PC-9 (cell line): ENCODE results near the gene C17orf58. TPM values are rescaled to one million over a fixed set of nuclear protein-coding genes. Genes with fewer than 3 reads are reported as not detected.
"Not testable (repeated sequence)": the region's sequence is repeated elsewhere in the genome, so short reads cannot be mapped to it uniquely, and the experiment has no call there.

Experiments
- BruUV-seq: library from RNA; stranded (reverse); fragments of 400-500 nt; replicated peaks from 2 replicates; lab custom pipeline; 2021; lab: Mats Ljungman, UMichigan
- CTCF ChIA-PET: fragments of 300-600 bp; sonication (Branson Sonifier 250); formaldehyde crosslinking; loops from one replicate; lab custom pipeline; 2022; ENCODE audit warnings: antibody characterized with exemption; lab: Charles Lee
- POLR2A ChIA-PET: fragments of 300-600 bp; sonication (Branson Sonifier 250); formaldehyde crosslinking; loops from one replicate; lab custom pipeline; 2022; ENCODE audit warnings: antibody characterized with exemption; ENCODE audit not compliant: unreplicated experiment; lab: Charles Lee
- DNase-seq, 2 experiments: peaks; one replicate each; pipeline versions ENCODE4 v3.0.0 to v3.0.0-alpha.2; 2015 to 2022; ENCODE audit warnings: mixed read lengths in 1 of 2
- H2AFZ ChIP-seq: fragments of 200-600 bp; sonication (generic); 2 replicates; pipeline ENCODE4 v1.8.1; 2017; ENCODE audit warnings: antibody characterized with exemption
- H3F3A ChIP-seq: fragments of 200-600 bp; sonication (generic); 2 replicates; pipeline ENCODE4 v1.8.1; 2017; ENCODE audit warnings: antibody characterized with exemption, mild to moderate bottlenecking, low read depth; ENCODE audit not compliant: insufficient read depth
- H3K27ac ChIP-seq: fragments of 200-600 bp; sonication (generic); 2 replicates; pipeline ENCODE4 v1.6.1; 2016; ENCODE audit warnings: mixed run types
- H3K27me3 ChIP-seq: fragments of 200-600 bp; sonication (generic); 2 replicates; pipeline ENCODE4 v1.6.1; 2016; ENCODE audit warnings: low read depth, mixed run types; ENCODE audit not compliant: insufficient read depth
- H3K36me3 ChIP-seq: fragments of 200-600 bp; sonication (generic); 2 replicates; pipeline ENCODE4 v1.6.1; 2016; ENCODE audit warnings: low read depth, mixed run types
- H3K4me1 ChIP-seq: fragments of 200-600 bp; sonication (generic); replicated peaks from 2 replicates; pipeline ENCODE4 v1.6.1; 2016; ENCODE audit warnings: mixed run types; ENCODE audit not compliant: insufficient read depth
- H3K4me2 ChIP-seq: fragments of 200-600 bp; sonication (generic); 2 replicates; pipeline ENCODE4 v1.6.1; 2017; ENCODE audit warnings: mixed run types
- H3K4me3 ChIP-seq: fragments of 200-600 bp; sonication (generic); 2 replicates; pipeline ENCODE4 v1.6.1; 2016; ENCODE audit warnings: mixed run types
- H3K79me2 ChIP-seq: fragments of 200-600 bp; sonication (generic); 2 replicates; pipeline ENCODE4 v1.6.1; 2017; ENCODE audit warnings: low read depth, mixed run types
- H3K9me2 ChIP-seq: fragments of 200-600 bp; sonication (generic); 2 replicates; pipeline ENCODE4 v1.8.1; 2017; ENCODE audit warnings: mild to moderate bottlenecking; ENCODE audit not compliant: insufficient read depth
- H3K9me3 ChIP-seq: fragments of 200-600 bp; sonication (generic); 2 replicates; pipeline ENCODE4 v1.8.1; 2016; ENCODE audit warnings: low read depth; ENCODE audit not compliant: insufficient read depth
- H4K20me1 ChIP-seq: fragments of 200-600 bp; sonication (generic); 2 replicates; pipeline ENCODE4 v1.8.1; 2017; ENCODE audit not compliant: insufficient read depth
- CTCF ChIP-seq: fragments of 200-600 bp; sonication (generic); conservative IDR thresholded peaks from 2 replicates; pipeline ENCODE4 v1.6.1; 2017; ENCODE audit warnings: mixed run types, antibody characterized with exemption, mild to moderate bottlenecking, moderate library complexity
- EZH2 ChIP-seq: fragments of 200-600 bp; sonication (generic); IDR thresholded peaks from 2 replicates; pipeline ENCODE4 v1.8.0; 2017; ENCODE audit warnings: antibody characterized with exemption, low read depth
- intact Hi-C: fragments of 100-400 bp; cut with micrococcal nuclease; formaldehyde crosslinking; loops from one replicate; pipeline ENCODE4 v1.10.0; 2022; ENCODE audit not compliant: unreplicated experiment
- total RNA-seq: library from RNA; stranded (reverse); gene quantifications from 2 replicates; pipeline ENCODE4 v1.2.3, GENCODE V29; 2021

The C17orf58 gene
- total RNA-seq, 1 experiment from 2014 or later = 14.5 TPM

GRCh38 chr17:67980456-67980855 lies 15.8 kb downstream of the C17orf58 start:
- ChIA-PET POLR2A (no interaction called here), CTCF (no interaction called here)
- TF ChIP-seq EZH2 (no peak), CTCF (no peak)
- Histone ChIP-seq H4K20me1 (no peaks in the 10 kb centered on the region), H3K9me2 (no peaks in the 10 kb centered on the region), H3K4me3 (no peak overlapping the region), H3K9me3 (no peaks in the 10 kb centered on the region), H3K27me3 (no peaks in the 10 kb centered on the region), H3K27ac (no peak overlapping the region), H3K4me2 (no peak overlapping the region), H3K36me3 (no peaks in the 10 kb centered on the region), H3K79me2 (no peaks in the 10 kb centered on the region), H3F3A (no peaks in the 10 kb centered on the region; the same call in none of the 2 replicates), H2AFZ (no peak overlapping the region), H3K4me1 (no peaks in the 10 kb centered on the region)
- DNase-seq = no peak
- BruUV-seq = no TSS peak
- intact Hi-C loops = no loop called here

DNA sequence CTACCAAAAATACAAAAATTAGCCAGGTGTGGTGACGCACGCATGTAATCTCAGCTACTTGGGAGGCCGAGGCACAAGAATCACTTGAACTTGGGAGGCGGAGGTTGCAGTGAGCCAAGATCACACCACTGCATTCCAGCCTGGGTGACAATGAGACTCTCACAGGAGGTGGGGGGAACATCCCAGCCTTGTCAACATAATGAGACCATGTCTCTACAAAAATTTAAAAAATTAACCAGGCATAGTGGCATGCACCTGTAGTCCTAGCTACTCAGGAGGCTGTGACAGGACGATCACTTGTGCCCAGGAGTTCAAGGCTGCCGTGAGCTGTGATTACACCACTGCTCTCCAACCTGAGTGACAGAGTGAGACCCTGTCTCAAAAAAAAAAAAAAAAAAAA lies 20.0 kb downstream of the C17orf58 start:
- H4K20me1 ChIP-seq, BruUV-seq, H3K27ac ChIP-seq, H2AFZ ChIP-seq, DNase-seq, H3K4me1 ChIP-seq, H3K9me2 ChIP-seq, CTCF ChIA-PET, H3K36me3 ChIP-seq, H3K4me2 ChIP-seq, H3K27me3 ChIP-seq, H3K9me3 ChIP-seq, POLR2A ChIA-PET, H3F3A ChIP-seq, H3K4me3 ChIP-seq, intact Hi-C loops, H3K79me2 ChIP-seq: not testable (repeated sequence)

DNA sequence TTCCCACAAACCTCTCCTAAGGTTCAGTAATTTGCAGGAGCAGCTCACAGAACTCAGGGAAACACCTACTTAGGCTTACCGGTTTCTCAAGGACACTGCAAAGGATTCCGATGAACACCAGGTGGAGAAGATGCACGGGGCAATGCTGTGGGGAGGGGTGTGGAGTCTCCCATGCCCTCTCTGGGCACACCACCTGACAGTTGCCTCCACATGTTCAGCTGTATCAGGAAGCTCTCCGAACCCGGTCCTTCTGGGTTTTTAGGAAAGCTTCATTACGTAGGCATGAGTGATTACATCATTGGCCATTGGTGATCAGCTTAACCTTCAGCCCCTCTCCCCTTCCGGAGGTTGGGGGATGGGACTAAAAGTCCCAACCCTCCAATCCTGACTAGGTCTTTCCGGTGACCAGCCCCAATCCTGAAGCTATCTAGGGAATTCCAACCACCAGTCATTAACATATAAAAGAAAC lies 21.6 kb downstream of the C17orf58 start:
- Histone ChIP-seq H3F3A (no peaks in the 10 kb centered on the region), H3K36me3 (no peaks in the 10 kb centered on the region), H3K27ac (no peak overlapping the region), H4K20me1 (no peaks in the 10 kb centered on the region), H3K27me3 (no peaks in the 10 kb centered on the region), H3K9me3 (no peaks in the 10 kb centered on the region), H3K4me1 (no peaks in the 10 kb centered on the region), H2AFZ (no peak overlapping the region), H3K9me2 (no peaks in the 10 kb centered on the region), H3K4me3 (no peak overlapping the region), H3K79me2 (no peaks in the 10 kb centered on the region), H3K4me2 (no peak overlapping the region)
- BruUV-seq = no TSS peak
- CTCF ChIA-PET = no interaction called here
- POLR2A ChIA-PET = interaction anchor here (0.9 kb wide), 1 partner anchor 15 kb away, joined by 5 read pairs; no protein-coding TSS in a partner anchor
- DNase-seq = no peak
- intact Hi-C loops = no loop called here
- no peak for TF ChIP-seq CTCF
- TF ChIP-seq EZH2 = no peak

DNA sequence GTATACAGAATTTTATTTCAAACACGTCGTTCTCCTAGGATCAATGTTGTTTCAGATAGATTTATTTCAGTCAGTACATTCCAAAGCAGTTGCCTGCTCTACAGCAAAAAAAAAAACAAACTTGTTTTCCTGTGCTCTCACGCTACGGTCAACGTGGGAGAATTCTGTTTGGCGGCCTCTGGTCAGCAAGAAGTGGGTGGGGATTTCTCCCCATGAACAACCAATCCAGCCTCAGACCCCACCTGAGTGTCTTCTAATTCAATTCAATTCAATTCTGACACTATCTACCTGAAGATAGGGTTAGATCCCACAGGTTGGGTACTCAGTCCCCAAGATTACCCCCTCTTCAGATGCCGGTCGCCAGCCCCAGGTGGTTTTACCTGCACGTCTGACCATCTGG lies 22.1 kb downstream of the C17orf58 start:
- BruUV-seq = no TSS peak
- Histone ChIP-seq H3K36me3 (no peaks in the 10 kb centered on the region), H3F3A (no peaks in the 10 kb centered on the region), H3K27ac (no peak overlapping the region), H3K27me3 (no peaks in the 10 kb centered on the region), H2AFZ (no peak overlapping the region), H3K9me2 (no peaks in the 10 kb centered on the region), H3K4me1 (no peaks in the 10 kb centered on the region), H3K9me3 (no peaks in the 10 kb centered on the region), H3K4me2 (no peak overlapping the region), H3K79me2 (no peaks in the 10 kb centered on the region), H4K20me1 (no peaks in the 10 kb centered on the region), H3K4me3 (no peak overlapping the region)
- intact Hi-C loops = no loop called here
- POLR2A ChIA-PET = no interaction called here
- DNase-seq = no peak
- TF ChIP-seq EZH2 (no peak), CTCF (no peak)
- CTCF ChIA-PET = no interaction called here
